Measurements from ENCODE around the gene SLC35F4. TPM values are rescaled to one million over a fixed set of nuclear protein-coding genes. Genes with fewer than 3 reads are reported as not detected.

Gene SLC35F4
- total and polyA plus RNA-seq, 7 experiments from 2014 or later, result not detected

GRCh38 chr14:57637901-57638300 is 228.0 kb downstream of the SLC35F4 start:
- CTCF ChIA-PET, result no interaction called here
- Mint-ChIP-seq H3K27me3 (peaks cover 0 to 8% (median 6%) of the 10 kb centered on the region in 5 donors), H3K4me3 (no peak overlapping the region), H3K4me1 (no peaks in the 10 kb centered on the region), H3K27ac (no peak overlapping the region), H3K9me3 (peaks cover 0 to 21% (median 0%) of the 10 kb centered on the region in 11 donors), H3K36me3 (no peaks in the 10 kb centered on the region)
- Histone ChIP-seq H3K36me3 (ENCODE audit: control insufficient read depth in 2 of 3, insufficient read depth in 3 of 3, low read length in 3 of 3) (no peaks in the 10 kb centered on the region), H3K4me3 (ENCODE audit: low read length) (no peak overlapping the region), H3K4me1 (ENCODE audit: control insufficient read depth in 2 of 2, insufficient read depth in 2 of 2, low read length in 2 of 2) (no peaks in the 10 kb centered on the region), H3K9me3 (ENCODE audit: control insufficient read depth in 2 of 3, low read length in 3 of 3) (no peaks in the 10 kb centered on the region), H3K27ac (ENCODE audit: low read depth, low read length) (no peak overlapping the region), H3K27me3 (ENCODE audit: control insufficient read depth in 2 of 2, insufficient read depth in 2 of 2, low read length in 2 of 2) (no peaks in the 10 kb centered on the region)
- DNase-seq, result no peak
- ATAC-seq, result no peak
- intact Hi-C loops (cut with micrococcal nuclease), result no loop called here
- POLR2A ChIA-PET, result no interaction called here

DNA sequence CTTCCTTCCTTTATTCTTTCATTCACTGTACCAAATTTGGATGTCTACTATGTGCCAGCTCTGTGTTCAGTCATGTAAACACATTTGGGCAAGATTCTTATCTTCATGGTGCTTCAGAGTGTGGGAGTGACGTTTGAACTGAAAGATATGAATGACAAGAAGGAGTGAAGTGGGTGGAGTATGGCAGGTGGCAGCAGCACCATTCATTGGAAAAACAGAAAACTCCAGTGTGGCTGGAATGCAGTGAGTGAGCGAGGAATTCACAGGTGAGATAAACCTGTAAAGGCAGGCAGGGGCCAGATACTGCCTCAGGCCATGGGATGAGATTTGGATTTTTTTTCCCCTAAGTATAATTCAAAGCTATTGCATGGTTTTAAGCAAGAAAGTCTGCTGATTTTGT is 231.6 kb downstream of the SLC35F4 start:
- H3K27me3 ChIP-seq (ENCODE audit: control insufficient read depth in 2 of 2, insufficient read depth in 2 of 2, low read length in 2 of 2), result no peaks in the 10 kb centered on the region
- ChIA-PET POLR2A (no interaction called here), CTCF (no interaction called here)
- no peak overlapping the region for H3K27ac ChIP-seq (ENCODE audit: low read depth, low read length)
- DNase-seq (no peak), ATAC-seq (no peak)
- no peaks in the 10 kb centered on the region for H3K9me3 ChIP-seq (ENCODE audit: control insufficient read depth in 2 of 3, low read length in 3 of 3)
- H3K4me1 Mint-ChIP-seq, result no peaks in the 10 kb centered on the region
- no peaks in the 10 kb centered on the region for H3K36me3 Mint-ChIP-seq
- H3K27ac Mint-ChIP-seq, result no peak overlapping the region
- no peaks in the 10 kb centered on the region for H3K36me3 ChIP-seq (ENCODE audit: control insufficient read depth in 2 of 3, insufficient read depth in 3 of 3, low read length in 3 of 3)
- peaks cover 0 to 19% (median 1%) of the 10 kb centered on the region in 11 donors for H3K9me3 Mint-ChIP-seq
- H3K4me3 Mint-ChIP-seq, result no peak overlapping the region
- H3K4me1 ChIP-seq (ENCODE audit: control insufficient read depth in 2 of 2, insufficient read depth in 2 of 2, low read length in 2 of 2), result no peaks in the 10 kb centered on the region
- H3K4me3 ChIP-seq (ENCODE audit: low read length), result no peak overlapping the region
- intact Hi-C loops (cut with micrococcal nuclease), result no loop called here
- H3K27me3 Mint-ChIP-seq, result peaks cover 0 to 8% (median 6%) of the 10 kb centered on the region in 5 donors

DNA sequence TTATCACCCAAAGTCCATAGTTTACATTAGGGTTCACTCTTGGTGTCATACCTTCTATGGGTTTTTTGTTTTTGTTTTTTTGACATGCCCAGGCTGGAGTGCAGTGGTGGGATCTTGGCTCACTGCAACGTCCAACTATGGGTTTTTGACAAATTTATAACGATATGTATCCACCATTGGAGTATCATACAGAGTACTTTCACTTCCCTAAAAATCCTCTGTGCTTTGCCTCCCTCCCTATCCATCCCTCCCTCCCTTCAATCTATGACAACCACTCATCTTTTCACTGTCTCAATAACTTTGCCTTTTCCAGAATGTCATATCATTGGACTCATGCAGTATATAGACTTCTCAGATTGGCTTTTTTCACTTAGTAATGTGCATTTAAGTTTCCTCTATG is 233.2 kb downstream of the SLC35F4 start:
- Histone ChIP-seq H3K9me3 (ENCODE audit: control insufficient read depth in 2 of 3, low read length in 3 of 3) (no peaks in the 10 kb centered on the region), H3K27me3 (ENCODE audit: control insufficient read depth in 2 of 2, insufficient read depth in 2 of 2, low read length in 2 of 2) (no peaks in the 10 kb centered on the region), H3K36me3 (ENCODE audit: control insufficient read depth in 2 of 3, insufficient read depth in 3 of 3, low read length in 3 of 3) (no peaks in the 10 kb centered on the region), H3K4me1 (ENCODE audit: control insufficient read depth in 2 of 2, insufficient read depth in 2 of 2, low read length in 2 of 2) (no peaks in the 10 kb centered on the region), H3K27ac (ENCODE audit: low read depth, low read length) (no peak overlapping the region), H3K4me3 (ENCODE audit: low read length) (no peak overlapping the region)
- Mint-ChIP-seq H3K9me3 (peaks cover 0 to 19% (median 1%) of the 10 kb centered on the region in 11 donors), H3K27ac (no peak overlapping the region), H3K36me3 (no peaks in the 10 kb centered on the region), H3K4me1 (no peaks in the 10 kb centered on the region), H3K27me3 (peaks cover 0 to 8% (median 6%) of the 10 kb centered on the region in 5 donors), H3K4me3 (no peak overlapping the region)
- CTCF ChIA-PET, result no interaction called here
- intact Hi-C loops (cut with micrococcal nuclease), result no loop called here
- no peak for ATAC-seq
- no peak for DNase-seq
- POLR2A ChIA-PET, result no interaction called here

DNA sequence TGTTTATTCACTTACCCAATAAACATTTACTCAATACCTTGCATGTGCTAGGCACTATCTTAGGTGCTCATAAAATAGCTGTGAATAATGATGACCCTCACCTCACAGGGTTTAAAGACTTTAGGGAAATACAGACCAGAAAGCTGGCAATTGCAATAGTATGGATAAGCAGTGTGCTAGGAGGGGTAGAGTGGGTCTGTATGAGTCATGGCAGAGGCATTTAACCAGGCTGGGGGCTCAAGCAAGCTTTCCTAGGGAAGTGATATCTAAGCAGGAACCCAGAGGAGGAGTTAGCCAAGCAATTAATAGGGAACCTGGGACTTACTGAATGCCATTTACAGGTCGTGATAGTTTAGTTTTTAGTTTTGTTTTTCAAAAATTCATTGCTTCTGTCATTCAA is 248.4 kb downstream of the SLC35F4 start:
- no peak for ATAC-seq

DNA sequence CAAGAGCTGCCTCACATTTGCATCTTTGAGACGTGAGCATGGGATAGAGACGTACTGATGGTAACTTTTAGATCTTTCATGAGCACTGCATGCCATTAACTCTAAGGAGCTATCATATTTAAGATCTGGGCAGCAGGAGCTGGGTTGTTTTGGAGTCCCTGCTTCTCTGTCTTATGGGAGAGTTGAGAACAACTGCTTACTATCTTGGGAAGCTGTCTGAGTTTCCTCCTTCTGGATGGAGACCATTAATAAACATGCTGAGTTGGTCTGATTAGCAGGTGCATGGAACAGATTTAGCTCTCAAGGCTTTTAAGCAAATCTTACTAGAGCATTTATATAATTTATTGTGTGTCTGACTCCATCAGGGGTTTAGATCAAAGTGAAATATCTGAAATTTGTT is 252.9 kb downstream of the SLC35F4 start:
- Mint-ChIP-seq H3K4me3 (no peak overlapping the region), H3K27me3 (peaks cover 0 to 18% (median 10%) of the 10 kb centered on the region in 5 donors), H3K9me3 (peaks cover 2 to 19% (median 8%) of the 10 kb centered on the region in 11 donors), H3K36me3 (no peaks in the 10 kb centered on the region), H3K27ac (no peak overlapping the region), H3K4me1 (peaks cover 0 to 2% (median 0%) of the 10 kb centered on the region in 7 donors)
- Histone ChIP-seq H3K4me1 (ENCODE audit: control insufficient read depth in 2 of 2, insufficient read depth in 2 of 2, low read length in 2 of 2) (no peaks in the 10 kb centered on the region), H3K36me3 (ENCODE audit: control insufficient read depth in 2 of 3, insufficient read depth in 3 of 3, low read length in 3 of 3) (no peaks in the 10 kb centered on the region), H3K27ac (ENCODE audit: low read depth, low read length) (no peak overlapping the region), H3K27me3 (ENCODE audit: control insufficient read depth in 2 of 2, insufficient read depth in 2 of 2, low read length in 2 of 2) (no peaks in the 10 kb centered on the region), H3K4me3 (ENCODE audit: low read length) (no peak overlapping the region), H3K9me3 (ENCODE audit: control insufficient read depth in 2 of 3, low read length in 3 of 3) (no peaks in the 10 kb centered on the region)
- ATAC-seq (no peak), DNase-seq (no peak)
- ChIA-PET POLR2A (no interaction called here), CTCF (no interaction called here)
- intact Hi-C loops (cut with micrococcal nuclease), result no loop called here

More for the DNA sequence above, 248.4 kb downstream of the SLC35F4 start:
- H3K36me3 Mint-ChIP-seq, result no peaks in the 10 kb centered on the region
- peaks cover 0 to 19% (median 8%) of the 10 kb centered on the region in 5 donors for H3K27me3 Mint-ChIP-seq
- Histone ChIP-seq H3K27ac (ENCODE audit: low read depth, low read length) (no peak overlapping the region), H3K4me1 (ENCODE audit: control insufficient read depth in 2 of 2, insufficient read depth in 2 of 2, low read length in 2 of 2) (no peaks in the 10 kb centered on the region), H3K27me3 (ENCODE audit: control insufficient read depth in 2 of 2, insufficient read depth in 2 of 2, low read length in 2 of 2) (no peaks in the 10 kb centered on the region), H3K9me3 (ENCODE audit: control insufficient read depth in 2 of 3, low read length in 3 of 3) (no peaks in the 10 kb centered on the region), H3K36me3 (ENCODE audit: control insufficient read depth in 2 of 3, insufficient read depth in 3 of 3, low read length in 3 of 3) (no peaks in the 10 kb centered on the region), H3K4me3 (ENCODE audit: low read length) (no peak overlapping the region)
- DNase-seq, result no peak
- POLR2A ChIA-PET, result no interaction called here
- no peak overlapping the region for H3K4me3 Mint-ChIP-seq
- H3K9me3 Mint-ChIP-seq, result peaks cover 0 to 21% (median 5%) of the 10 kb centered on the region in 11 donors
- CTCF ChIA-PET, result no interaction called here
- intact Hi-C loops (cut with micrococcal nuclease), result no loop called here
- H3K4me1 Mint-ChIP-seq, result no peaks in the 10 kb centered on the region
- H3K27ac Mint-ChIP-seq, result no peak overlapping the region

DNA sequence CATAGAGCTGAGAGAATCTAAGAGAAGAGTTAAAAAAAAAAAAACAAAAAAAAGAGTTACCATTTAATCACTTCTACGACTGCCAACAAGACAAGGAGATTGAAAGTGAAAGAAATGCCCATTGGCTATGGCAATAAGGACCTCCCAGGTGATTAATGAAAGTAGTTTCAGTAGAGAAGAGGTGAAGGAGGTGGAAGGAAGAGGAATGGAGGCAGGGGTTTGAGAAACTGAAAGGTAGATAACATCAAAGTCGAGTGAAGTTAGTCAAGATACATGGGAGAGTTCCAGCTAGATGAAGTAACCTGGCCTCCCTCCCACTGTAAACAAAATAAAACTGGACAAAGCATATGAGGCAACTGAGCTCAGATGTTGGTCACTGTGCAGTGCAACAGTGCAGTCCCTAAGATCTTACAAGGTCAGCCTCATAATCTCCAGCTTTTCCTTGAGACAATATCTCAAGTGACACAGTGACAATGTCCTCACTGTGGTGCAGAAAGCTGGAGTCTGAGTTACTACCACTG is 254.3 kb downstream of the SLC35F4 start:
- no peaks in the 10 kb centered on the region for H3K36me3 ChIP-seq (ENCODE audit: control insufficient read depth in 2 of 3, insufficient read depth in 3 of 3, low read length in 3 of 3)
- no peak overlapping the region for H3K4me3 Mint-ChIP-seq
- no peaks in the 10 kb centered on the region for H3K36me3 Mint-ChIP-seq
- H3K4me3 ChIP-seq (ENCODE audit: low read length), result no peak overlapping the region
- intact Hi-C loops (cut with micrococcal nuclease), result no loop called here
- no peaks in the 10 kb centered on the region for H3K4me1 ChIP-seq (ENCODE audit: control insufficient read depth in 2 of 2, insufficient read depth in 2 of 2, low read length in 2 of 2)
- H3K27me3 Mint-ChIP-seq, result peaks cover 0 to 11% (median 7%) of the 10 kb centered on the region in 5 donors
- DNase-seq, result no peak
- H3K9me3 Mint-ChIP-seq, result peaks cover 4 to 22% (median 10%) of the 10 kb centered on the region in 11 donors
- CTCF ChIA-PET, result no interaction called here
- POLR2A ChIA-PET, result no interaction called here
- no peak overlapping the region for H3K27ac Mint-ChIP-seq
- peaks cover 0 to 2% (median 0%) of the 10 kb centered on the region in 7 donors for H3K4me1 Mint-ChIP-seq
- ATAC-seq, result no peak
- no peaks in the 10 kb centered on the region for H3K9me3 ChIP-seq (ENCODE audit: control insufficient read depth in 2 of 3, low read length in 3 of 3)
- H3K27ac ChIP-seq (ENCODE audit: low read depth, low read length), result no peak overlapping the region
- no peaks in the 10 kb centered on the region for H3K27me3 ChIP-seq (ENCODE audit: control insufficient read depth in 2 of 2, insufficient read depth in 2 of 2, low read length in 2 of 2)

DNA sequence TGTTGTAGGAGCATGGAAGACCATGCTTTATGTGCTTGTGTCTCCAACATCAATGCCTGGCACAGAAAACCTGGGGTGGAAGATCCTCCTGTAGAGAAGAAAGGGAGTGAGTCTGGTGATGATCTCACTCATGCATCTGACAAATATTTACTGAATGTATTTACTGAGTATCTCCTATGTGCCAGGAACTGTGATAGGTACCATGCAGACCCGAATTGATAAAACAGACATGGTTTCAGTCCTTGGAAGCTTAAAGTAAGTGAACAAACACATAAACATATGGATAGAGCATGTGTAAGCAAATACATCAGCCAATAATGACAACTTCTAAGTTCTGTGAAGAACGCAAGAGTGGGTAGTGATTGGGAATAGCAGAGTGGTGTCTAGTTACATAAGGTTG is 255.3 kb downstream of the SLC35F4 start:
- Mint-ChIP-seq H3K4me1 (peaks cover 0 to 2% (median 0%) of the 10 kb centered on the region in 7 donors), H3K27ac (no peak overlapping the region), H3K4me3 (no peak overlapping the region), H3K27me3 (peaks cover 0 to 11% (median 4%) of the 10 kb centered on the region in 5 donors), H3K9me3 (peaks cover 4 to 22% (median 9%) of the 10 kb centered on the region in 11 donors), H3K36me3 (no peaks in the 10 kb centered on the region)
- Histone ChIP-seq H3K27me3 (ENCODE audit: control insufficient read depth in 2 of 2, insufficient read depth in 2 of 2, low read length in 2 of 2) (no peaks in the 10 kb centered on the region), H3K9me3 (ENCODE audit: control insufficient read depth in 2 of 3, low read length in 3 of 3) (no peaks in the 10 kb centered on the region), H3K4me1 (ENCODE audit: control insufficient read depth in 2 of 2, insufficient read depth in 2 of 2, low read length in 2 of 2) (no peaks in the 10 kb centered on the region), H3K4me3 (ENCODE audit: low read length) (no peak overlapping the region), H3K27ac (ENCODE audit: low read depth, low read length) (no peak overlapping the region), H3K36me3 (ENCODE audit: control insufficient read depth in 2 of 3, insufficient read depth in 3 of 3, low read length in 3 of 3) (no peaks in the 10 kb centered on the region)
- ATAC-seq (no peak), DNase-seq (no peak)
- ChIA-PET CTCF (no interaction called here), POLR2A (no interaction called here)
- intact Hi-C loops (cut with micrococcal nuclease), result no loop called here
